ENCODE measurements around the gene DSCAM.
"Not testable (repeated sequence)": the region's sequence is repeated elsewhere in the genome, so short reads cannot be mapped to it uniquely, and the experiment has no call there.

Gene DSCAM

GRCh38 chr21:40271164-40271563 lies 575.8 kb downstream of the DSCAM start:
- no peak for DNase-seq (ENCODE audit: low read depth in 2 of 2)
- H3K4me3 ChIP-seq (replicated peaks in 1 of 2; ENCODE audit: low read depth in 2 of 2, low read length in 2 of 2), result no peak overlapping the region
- TF ChIP-seq CTCF (IDR thresholded peaks at IDR 0.05; ENCODE audit: low read depth, low read length), result no peak

GRCh38 chr21:40270047-40270446 lies 576.9 kb downstream of the DSCAM start:
- no peak for TF ChIP-seq CTCF (IDR thresholded peaks at IDR 0.05; ENCODE audit: low read depth, low read length)
- no peak for DNase-seq (ENCODE audit: low read depth in 2 of 2)
- H3K4me3 ChIP-seq (replicated peaks in 1 of 2; ENCODE audit: low read depth in 2 of 2, low read length in 2 of 2), result no peak overlapping the region

- H3K4me3 ChIP-seq (replicated peaks in 1 of 2; ENCODE audit: low read depth in 2 of 2, low read length in 2 of 2), result no peak overlapping the region
- DNase-seq (ENCODE audit: low read depth in 2 of 2), result no peak
- no peak for TF ChIP-seq CTCF (IDR thresholded peaks at IDR 0.05; ENCODE audit: low read depth, low read length)
Measured at GRCh38 chr21:40269239-40269638, 577.7 kb downstream of the DSCAM start.

- not testable (repeated sequence) for DNase-seq (ENCODE audit: low read depth in 2 of 2); H3K4me3 ChIP-seq (replicated peaks in 1 of 2; ENCODE audit: low read depth in 2 of 2, low read length in 2 of 2)
Measured at GRCh38 chr21:40258456-40258855, 588.5 kb downstream of the DSCAM start.

- no peak overlapping the region for H3K4me3 ChIP-seq (replicated peaks in 1 of 2; ENCODE audit: low read depth in 2 of 2, low read length in 2 of 2)
- no peak for TF ChIP-seq CTCF (IDR thresholded peaks at IDR 0.05; ENCODE audit: low read depth, low read length)
- no peak for DNase-seq (ENCODE audit: low read depth in 2 of 2)
Measured at GRCh38 chr21:40257342-40257741, 589.6 kb downstream of the DSCAM start.

- no peak for DNase-seq (ENCODE audit: low read depth in 2 of 2)
- no peak overlapping the region for H3K4me3 ChIP-seq (replicated peaks in 1 of 2; ENCODE audit: low read depth in 2 of 2, low read length in 2 of 2)
- TF ChIP-seq CTCF (IDR thresholded peaks at IDR 0.05; ENCODE audit: low read depth, low read length), result no peak
Measured at GRCh38 chr21:40255518-40256444, 591.2 kb downstream of the DSCAM start.

- no peak for TF ChIP-seq CTCF (IDR thresholded peaks at IDR 0.05; ENCODE audit: low read depth, low read length)
- DNase-seq (ENCODE audit: low read depth in 2 of 2), result no peak
- no peak overlapping the region for H3K4me3 ChIP-seq (replicated peaks in 1 of 2; ENCODE audit: low read depth in 2 of 2, low read length in 2 of 2)
Measured at GRCh38 chr21:40254540-40255465, 592.2 kb downstream of the DSCAM start.
